D341Med (cell line): ENCODE measurements around the gene OXSR1.
"Not testable (repeated sequence)": the region's sequence is repeated elsewhere in the genome, so short reads cannot be mapped to it uniquely, and the experiment has no call there.

Source experiments
- DNase-seq: peaks from one replicate; pipeline ENCODE4 v3.0.0; 2012; ENCODE audit warnings: low spot score

The OXSR1 gene

DNA sequence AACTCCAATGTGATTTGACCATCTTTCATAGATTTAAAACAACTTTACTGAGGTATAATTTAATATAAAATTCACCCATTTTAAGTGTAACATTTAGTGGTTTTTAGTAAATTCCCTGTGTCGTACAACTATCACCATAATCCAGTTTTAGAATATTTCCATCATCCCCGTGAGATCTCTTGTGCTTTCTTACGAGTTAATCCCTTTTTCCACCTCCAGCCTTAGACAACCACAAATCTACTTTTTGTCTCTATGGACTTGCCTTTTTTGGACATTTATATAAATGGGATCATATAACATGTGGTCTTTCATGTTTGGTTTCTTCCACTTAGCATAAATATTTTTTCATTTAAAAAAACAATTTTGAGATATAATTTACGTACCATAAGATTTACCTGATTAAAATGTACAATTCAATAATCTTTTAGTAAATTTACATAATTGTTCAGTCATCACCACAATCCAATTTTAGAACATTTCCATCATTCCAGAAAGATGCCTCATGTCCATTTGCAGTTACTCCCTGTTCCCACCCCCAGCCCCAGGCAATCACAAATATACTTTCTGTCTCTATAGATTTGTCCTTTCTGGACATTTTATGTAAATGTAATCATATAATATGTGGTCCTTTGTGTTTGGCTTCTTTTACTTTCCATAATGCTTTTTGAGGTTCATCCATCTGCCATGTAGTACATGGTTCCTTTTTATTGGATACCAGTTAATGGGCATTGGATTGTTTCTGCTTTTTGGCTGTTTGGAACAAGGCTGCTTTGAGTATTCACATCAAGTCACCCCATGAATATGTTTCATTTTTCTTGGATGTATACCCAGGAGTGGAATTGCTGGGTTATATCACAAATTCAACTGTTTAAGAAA is 3.1 kb downstream of the OXSR1 start:
- no peak for DNase-seq

DNA sequence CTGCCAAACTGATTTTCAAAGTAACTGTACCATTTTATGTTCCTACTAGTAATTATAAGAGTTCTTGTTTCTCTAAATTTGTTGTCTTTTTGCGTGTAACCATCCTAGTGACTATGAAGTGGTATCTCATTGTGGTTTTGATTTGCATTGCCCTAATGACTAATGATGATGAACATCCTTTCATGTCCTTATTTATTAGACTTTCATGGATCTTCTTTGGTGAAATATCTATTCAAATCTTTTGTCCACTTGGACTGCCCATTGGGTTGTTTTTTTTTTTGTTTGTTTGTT is 3.6 kb downstream of the OXSR1 start:
- DNase-seq = no peak

DNA sequence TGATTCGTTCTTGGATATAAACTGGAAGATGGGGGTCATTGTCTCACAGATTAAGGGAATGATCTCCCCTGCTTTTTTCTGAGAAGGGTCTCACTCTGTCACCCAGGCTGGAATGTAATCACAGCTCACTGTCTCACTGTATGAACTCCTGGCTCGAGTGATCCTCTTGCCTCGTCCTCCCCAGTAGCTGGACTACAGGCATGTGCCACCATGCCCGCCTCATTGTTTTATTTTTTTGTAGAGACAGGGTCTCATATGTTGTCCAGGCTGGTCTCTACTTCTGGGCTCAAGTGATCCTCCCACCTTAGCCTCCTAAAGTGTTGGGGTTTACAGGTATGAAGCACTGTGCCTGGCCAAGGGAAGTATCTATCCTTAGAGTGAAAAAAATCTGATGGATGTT is 5.4 kb downstream of the OXSR1 start:
- no peak for DNase-seq

DNA sequence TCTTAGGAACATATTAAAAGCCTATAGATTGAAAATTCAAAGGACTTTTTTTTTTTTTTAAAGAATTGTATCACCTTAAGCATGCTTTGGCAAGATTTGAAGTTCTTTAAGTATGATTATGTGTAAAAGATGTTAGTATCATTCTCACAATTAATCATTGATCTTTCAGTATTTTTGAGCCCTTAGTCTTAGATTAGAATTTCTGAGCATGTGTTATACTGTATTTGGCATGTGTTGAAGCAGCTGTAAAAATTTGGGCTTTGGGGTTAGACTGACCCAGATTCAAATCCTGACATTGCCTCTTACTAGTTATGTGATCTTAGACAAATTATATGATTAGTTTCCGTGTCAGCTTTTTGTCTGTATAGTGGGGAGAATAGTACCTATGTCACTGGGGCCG is 6.3 kb downstream of the OXSR1 start:
- DNase-seq = no peak

DNA sequence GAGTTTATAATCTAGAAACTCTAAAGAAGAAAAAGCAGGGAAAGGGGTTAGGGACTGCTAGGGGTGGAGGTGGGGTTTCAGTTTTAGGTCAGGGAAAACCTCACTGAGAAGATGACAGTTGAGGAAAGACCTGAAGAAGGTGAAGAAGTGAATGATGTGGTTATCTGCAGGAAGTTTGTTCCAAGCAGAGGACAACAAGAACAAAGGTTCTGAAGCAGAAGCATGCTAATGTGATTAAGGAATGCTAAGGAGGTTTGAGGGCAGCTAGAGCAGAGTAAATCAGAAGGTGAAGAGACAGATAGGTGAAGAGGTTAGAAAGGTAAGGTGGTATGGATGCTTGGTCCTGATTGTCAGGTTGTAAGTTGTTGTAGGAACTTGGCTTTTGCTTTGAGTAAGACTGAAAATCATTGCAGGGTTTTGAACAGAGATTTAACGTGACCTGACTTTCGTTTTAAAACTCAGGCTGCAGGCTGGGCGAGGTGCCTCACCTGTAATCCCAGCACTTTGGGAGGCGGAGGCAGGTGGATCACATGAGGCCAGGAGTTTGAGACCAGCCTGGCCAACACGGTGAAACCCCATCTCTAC is 8.6 kb downstream of the OXSR1 start:
- DNase-seq = no peak

DNA sequence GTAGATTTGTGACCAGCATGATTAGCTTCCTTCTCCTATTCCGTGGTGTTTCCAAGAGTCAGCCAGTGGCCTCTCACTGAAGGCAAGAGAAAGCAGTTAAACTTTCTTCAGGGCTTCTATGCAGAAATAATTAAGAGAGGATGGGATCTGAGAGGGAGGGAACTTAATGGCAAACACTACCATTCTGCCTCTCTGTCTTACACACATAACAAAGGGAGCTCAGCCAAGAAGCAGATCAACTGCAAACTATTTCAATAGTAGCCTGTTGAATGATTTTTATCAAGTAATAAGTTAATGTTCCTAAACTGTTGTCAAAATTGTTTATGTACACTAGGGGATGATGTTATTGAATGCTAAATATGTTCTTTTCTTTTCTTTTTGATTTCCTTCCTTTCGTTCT is 11.8 kb downstream of the OXSR1 start:
- no peak for DNase-seq

DNA sequence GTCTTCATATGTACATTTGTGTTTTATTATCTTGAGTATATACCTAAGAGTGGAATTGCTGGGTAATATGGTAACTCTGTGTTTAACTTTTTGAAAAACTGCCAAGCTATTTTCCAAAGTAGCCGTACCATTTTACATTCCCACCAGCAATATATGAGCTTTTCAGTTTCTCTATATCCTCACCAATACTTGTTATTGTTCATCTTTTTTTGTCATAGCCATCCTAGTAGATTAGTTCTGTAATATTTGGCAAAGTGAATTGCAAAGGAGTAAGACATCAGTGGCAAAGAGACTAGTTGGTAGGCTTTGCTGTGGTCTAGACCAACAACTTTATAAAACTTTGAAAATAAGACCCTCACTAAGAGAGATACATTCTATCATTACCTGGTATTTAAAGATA is 21.4 kb downstream of the OXSR1 start:
- DNase-seq = no peak

DNA sequence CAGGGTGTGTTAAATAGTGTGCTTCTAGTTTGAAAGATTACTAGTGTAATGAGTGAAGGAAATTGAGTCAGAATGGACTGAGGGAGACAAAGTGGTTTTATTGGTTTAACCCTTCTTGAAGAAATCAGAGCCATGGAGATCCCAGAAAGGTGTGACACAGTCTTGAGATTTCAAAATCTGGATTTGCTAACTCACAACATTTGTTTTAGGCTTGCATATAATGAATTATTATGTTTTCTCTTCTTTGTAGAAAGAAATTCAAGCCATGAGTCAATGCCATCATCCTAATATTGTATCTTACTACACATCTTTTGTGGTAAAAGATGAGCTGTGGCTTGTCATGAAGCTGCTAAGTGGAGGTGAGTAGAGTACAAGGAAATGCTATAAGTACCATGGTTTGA is 25.1 kb downstream of the OXSR1 start:
- DNase-seq = no peak

DNA sequence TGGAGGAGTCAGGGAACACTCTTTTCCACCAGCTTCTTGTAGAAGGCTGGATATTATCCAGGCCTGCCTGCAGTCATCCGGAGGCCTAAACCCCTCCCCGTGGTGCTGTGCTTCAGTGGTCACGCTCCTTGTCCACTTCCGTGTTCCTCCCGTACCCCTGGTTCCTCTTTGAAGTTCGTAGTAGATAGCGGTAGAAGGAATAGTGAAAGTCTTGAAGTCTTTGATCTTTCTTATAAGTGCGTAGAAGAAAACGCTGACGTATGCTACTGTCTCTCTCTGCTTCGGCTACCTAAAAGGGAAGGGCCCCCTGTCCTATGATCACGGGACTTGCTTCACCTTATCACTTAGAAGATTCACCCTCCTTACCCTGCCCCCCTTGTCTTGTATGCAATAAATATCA is 37.6 kb downstream of the OXSR1 start:
- DNase-seq = not testable (repeated sequence)

DNA sequence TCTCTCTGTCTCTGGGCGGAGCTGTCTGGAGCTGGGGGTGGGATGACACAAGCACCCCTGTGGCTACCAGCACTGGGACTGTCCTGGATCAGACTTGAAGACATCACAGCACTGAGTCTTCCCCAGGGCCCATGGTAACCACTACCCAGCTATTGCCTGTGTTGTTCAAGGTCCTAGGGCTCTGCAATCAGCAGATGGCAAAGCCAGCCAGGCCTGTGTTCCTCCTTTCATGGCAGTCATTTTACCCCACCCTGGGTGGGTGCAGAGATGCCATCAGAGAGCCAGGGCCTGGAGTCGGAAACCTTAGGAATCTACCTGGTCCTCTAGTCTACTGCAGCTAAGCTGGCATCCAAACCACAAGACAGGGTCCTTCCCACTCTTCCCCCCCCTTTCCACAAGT is 38.4 kb downstream of the OXSR1 start:
- DNase-seq = no peak

DNA sequence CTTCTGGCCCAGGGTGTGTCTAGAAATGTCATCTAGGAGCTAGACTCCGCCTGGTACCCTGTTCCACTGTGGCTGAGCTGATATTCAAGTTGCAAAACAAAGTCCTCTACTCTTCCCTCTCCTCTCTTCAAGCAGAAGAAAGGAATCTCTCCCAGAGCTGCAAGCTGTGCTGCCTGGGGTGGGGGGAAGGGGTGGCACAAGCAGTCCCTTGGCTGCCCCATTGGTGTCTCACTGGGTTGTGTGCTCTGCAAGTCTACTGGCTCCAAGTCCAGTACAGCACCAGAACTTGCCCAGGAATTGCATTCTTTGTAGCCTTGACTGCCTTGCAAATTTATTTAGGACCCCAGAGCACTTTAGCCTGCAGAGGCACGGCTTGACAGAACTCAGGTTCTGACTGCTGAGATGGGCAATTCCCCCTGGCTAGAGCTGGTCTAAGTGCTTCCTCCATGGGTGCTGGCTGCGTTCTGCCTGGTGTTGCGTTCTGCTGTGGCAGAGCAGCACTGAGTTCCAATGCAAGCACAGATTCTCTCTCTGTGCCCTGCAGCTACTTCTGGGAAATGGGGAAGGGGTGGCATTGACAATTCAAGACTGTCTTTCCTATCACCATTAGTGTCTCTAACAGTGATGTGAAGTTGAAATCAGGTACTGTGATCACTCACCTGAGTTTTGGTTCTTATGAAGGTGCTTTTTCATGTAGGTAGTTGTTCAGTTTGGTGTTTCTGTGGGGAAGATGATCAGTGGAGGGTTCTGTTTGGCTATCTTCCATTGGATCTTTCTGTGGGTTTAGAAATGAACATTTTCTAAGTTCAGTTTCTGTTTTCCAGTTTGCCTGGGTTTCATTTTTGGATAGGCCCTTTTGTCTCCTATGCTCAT is 39.5 kb downstream of the OXSR1 start:
- no peak for DNase-seq

DNA sequence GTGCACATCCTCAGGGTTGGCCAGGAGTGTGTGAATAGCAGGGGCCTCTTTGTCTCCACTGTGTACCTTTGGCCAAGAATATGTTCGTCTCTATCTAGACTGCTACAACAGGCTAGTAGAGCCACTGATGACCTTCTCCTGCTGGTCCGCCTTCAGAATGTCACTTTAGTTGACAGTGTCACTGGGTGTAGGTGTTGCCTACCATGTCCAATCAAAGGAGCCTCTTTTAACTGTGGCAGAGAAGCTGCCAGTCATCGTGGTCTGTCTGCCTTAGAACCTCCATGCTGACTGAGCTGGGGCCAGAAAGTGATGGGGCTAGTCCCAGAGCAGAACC is 40.1 kb downstream of the OXSR1 start:
- no peak for DNase-seq

DNA sequence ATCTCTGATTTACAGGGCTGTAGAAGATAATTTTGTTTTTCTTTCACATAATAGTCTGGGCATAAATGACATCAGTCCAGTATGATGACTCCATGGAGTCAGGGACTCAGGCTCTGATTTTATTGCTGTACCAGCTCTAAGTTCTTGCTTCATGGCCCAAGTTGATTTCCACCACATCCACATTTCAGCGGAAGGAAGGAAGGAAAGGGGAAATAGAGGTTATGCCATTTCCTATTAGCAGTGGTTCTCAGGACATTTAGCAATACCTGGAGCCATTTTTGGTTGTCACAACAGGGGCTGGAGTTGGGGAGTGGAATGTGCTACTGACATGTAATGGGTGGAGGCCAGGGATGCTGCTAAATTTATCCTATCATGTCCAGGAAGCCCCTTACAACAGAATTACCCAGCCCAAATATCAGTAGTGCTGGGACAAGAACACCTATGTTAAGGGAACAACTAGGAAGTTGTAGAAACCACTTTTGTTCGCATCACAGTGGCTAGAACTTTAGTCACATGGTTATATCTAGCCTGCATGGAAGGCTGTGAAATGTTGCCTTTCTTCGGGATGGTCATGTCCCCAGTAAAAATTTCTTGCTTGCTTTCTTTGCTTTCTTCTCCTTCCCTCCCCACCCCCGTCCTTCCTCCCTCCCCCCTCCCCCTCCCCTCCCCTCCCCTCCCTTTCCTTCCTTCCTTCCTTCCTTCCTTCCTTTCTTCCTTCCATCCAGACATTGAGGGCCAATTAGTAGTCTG is 42.1 kb downstream of the OXSR1 start:
- DNase-seq = no peak

DNA sequence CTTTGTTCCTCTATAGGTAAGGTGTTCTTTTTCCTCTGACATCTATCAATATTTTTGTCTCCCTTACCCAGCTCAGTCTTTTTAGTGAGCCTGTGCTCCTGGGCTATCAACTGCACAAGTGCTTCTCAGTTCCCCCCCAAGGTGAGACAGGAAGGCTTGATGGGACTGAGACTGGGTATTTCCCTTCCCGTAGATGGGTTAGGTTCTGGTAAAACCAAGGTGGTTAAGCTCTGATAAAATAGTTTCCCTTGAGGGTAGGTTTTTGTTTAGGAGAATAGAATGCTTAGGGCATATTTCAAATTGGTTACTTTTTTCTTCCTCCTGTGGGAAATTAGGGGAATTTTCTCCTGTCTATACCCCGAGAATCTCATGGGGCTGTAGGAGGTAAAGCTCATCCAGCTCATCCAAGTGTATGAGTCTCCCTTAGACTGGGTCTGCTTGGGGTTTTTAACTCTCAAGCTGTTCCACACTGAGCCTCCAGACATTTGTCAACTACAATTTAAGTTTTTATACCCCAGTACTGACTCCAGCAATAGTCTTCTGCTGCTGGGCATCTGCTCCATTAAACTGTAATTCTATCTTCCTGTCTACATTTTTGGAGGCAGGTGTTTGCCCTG is 44.9 kb downstream of the OXSR1 start:
- no peak for DNase-seq

DNA sequence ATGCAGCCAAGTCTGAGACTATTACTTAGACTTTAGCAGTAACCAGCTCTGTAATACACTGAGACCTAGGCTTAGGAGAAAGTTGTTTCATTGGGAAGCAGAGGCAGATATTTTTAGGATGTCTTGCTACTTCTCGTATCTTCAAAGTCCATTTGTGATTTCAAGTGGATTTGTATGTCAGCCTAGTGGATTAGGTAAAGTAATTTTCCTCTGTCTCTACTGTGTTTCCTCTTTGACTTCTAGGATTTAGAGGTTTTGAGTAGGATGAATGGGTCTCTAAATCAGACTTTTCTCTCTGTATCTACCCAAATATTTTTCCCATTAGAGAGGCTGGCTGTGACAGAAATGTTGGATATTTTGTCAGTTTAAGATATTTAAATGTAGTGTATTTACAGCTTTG is 46.8 kb downstream of the OXSR1 start:
- no peak for DNase-seq

DNA sequence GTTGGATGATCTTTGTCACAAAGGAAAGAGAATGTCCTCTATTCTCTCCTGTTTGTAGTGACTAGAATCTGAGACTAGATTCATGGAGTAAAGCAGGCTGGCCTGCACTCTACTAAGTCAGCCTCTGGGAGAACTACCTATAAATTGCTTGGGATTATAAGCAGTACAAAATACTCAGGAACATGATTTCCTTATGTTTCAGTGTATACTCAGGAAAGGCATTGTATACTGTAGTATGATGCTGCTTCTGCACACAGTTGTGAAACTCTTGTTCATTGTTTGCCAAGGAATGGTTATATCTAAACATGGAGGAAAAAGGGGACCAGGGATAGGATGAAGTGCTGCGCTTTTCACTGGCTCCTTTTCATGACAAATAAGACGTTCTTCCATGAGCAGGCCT is 49.2 kb downstream of the OXSR1 start:
- DNase-seq = no peak

DNA sequence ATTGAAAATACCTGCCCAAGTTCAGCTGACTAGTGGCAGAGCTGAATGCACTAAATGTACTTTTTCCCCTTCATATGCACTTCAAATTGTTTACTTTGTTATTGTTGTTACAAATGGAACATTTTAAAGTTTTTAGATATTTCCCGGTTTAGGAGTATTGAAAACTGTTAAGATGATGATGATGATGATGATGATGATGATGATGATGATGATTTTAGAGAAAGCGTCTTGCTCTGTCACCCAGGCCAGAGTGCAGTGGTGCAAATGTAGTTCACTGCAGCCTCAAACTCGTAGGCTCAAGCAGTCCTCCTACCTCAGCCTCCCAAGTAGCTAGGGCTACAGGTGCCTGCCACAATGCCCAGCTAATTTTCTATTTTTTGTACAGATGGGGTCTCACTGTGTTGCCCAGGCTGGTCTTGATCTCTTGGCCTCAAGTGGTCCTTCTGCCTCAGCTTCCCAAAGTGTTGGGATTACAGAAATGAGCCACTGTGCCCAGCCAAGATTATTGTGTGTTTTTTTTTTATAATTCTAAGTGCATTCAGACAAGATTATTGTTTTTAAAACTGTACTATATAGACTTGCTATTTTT is 54.4 kb downstream of the OXSR1 start:
- no peak for DNase-seq

DNA sequence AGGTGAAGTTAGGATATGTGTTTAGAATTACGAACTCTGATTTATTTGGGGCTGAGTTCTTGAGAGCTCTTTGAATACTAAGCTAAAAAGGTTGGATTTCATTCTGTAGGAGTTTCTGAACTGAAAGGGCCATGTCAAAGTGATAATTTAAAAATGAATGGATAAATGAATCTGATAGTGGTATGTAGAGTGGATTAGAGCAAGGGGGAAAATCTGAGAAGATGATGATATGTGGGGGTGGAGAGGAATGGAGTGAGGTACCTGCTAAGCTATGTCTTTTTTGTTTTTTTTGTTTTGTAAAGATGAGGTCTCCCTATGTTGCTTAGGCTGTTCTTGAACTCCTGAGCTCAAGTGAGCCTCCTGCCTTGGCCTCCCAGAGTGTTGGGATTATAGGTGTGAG is 55.7 kb downstream of the OXSR1 start:
- no peak for DNase-seq

DNA sequence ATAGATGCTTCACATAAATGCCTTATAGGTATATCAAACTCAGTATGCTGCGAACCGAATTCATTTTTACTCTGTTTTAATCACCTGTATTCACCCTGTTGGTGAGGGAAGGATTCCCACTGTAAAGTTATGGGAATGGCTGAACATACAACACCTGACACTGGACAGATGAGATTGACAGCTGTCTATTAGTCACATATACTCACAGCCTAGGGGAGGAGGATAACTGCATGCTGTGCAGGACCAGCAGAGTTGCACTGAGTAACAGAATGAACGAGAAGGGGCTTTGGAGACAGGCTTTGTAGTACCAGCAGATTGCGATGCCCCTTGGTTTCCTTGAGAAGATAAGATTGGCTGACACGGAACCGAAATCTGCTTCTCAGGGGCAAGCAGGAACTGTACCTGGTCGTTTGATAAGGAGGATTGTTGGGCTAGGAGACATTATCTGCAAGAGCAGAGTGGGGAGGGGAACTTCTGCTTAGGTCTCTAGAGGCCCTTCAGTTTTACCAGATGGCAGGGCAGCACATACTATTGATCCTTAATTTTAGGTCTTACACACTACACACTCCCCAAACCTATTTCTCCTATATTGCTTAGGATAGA is 56.8 kb downstream of the OXSR1 start:
- DNase-seq = no peak

DNA sequence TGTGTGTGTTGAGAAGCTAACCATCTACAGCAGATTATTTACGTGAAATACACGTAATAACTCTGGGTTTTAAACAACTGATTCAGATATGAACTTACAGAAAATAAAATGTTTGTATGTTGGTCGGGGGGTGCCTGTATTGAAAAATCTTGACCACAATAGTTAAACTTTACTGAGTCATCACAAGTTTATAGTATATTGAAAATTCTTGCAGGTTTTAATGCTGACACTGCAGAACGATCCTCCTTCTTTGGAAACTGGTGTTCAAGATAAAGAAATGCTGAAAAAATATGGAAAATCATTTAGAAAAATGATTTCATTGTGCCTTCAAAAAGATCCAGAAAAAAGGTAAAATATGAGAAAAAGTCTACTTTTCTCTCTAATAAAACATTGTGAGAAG is 59.0 kb downstream of the OXSR1 start:
- no peak for DNase-seq

DNA sequence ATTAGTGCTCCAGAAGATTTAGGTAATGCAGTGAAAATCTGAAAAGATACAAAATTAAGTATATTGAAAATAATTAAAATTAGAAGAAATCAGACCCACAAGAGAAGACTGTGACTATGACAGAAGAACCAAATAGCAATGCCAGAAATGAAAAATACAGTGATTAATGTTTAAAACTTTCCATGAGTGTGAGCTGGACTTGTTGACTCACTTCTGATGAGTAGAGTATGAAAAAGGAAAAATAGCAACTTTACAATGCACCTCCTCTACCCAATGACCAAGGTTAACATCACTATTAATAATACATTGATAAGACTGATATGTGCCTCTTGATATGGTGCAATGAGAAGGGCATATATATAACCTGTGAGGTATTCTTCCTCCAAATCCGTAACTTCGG is 60.9 kb downstream of the OXSR1 start:
- DNase-seq = no peak
